K562 (cell line): ENCODE results near the gene MLX. TPM values are rescaled to one million over a fixed set of nuclear protein-coding genes. Genes with fewer than 3 reads are reported as not detected.

ENCODE experiments used
- ARNT ChIP-seq, 2 experiments: fragments of 450-650 bp; IDR thresholded peaks; 2 replicates each; pipeline ENCODE4 v1.6.1; 2016; ENCODE audit warnings: mild to moderate bottlenecking in 1 of 2
- CBFA2T3 ChIP-seq: fragments of 450-650 bp; IDR thresholded peaks from 2 replicates; pipeline ENCODE4 v1.6.1; 2017
- DMBX1 ChIP-seq: fragments of 250-450 bp; sonication (Bioruptor Pico); IDR thresholded peaks from 2 replicates; pipeline ENCODE4 v1.8.0; 2022; ENCODE audit warnings: inconsistent platforms, mild to moderate bottlenecking, moderate library complexity, borderline replicate concordance
- FOSL1 ChIP-seq: fragments of 200-800 bp; sonication (Bioruptor generic); conservative IDR thresholded peaks from 2 replicates; pipeline ENCODE4 v1.6.1; 2016; ENCODE audit warnings: missing genetic modification characterization, missing compliant biosample characterization
- FOXM1 ChIP-seq, 2 experiments: fragments of 450-650 bp in 1 of 2; sonication (generic) in 1 of 2; formaldehyde crosslinking in 1 of 2; IDR thresholded peaks; 2 replicates each; pipeline versions ENCODE4 v1.6.1 to v1.9.0; 2017 to 2022; ENCODE audit warnings: low read depth in 2 of 2, mild to moderate bottlenecking in 2 of 2, missing genetic modification reagents in 1 of 2, moderate library complexity in 1 of 2
- KDM1A ChIP-seq, 2 experiments: fragments of 450-650 bp; IDR thresholded peaks; 2 replicates each; pipeline ENCODE4 v1.6.1; 2016; ENCODE audit warnings: mild to moderate bottlenecking in 2 of 2
- KLF1 ChIP-seq: fragments of 450-650 bp; IDR thresholded peaks from 2 replicates; pipeline ENCODE4 v1.6.1; 2016; ENCODE audit warnings: missing genetic modification characterization, missing compliant biosample characterization
- LEF1 ChIP-seq: fragments of 450-650 bp; IDR thresholded peaks from 2 replicates; pipeline ENCODE4 v1.6.1; 2016; ENCODE audit warnings: mild to moderate bottlenecking
- NFIC ChIP-seq: fragments of 450-650 bp; IDR thresholded peaks from 2 replicates; pipeline ENCODE4 v1.6.1; 2017; ENCODE audit warnings: mild to moderate bottlenecking, inconsistent platforms
- SMARCB1 ChIP-seq: IDR thresholded peaks from 2 replicates; pipeline ENCODE4 v1.6.1; 2011; ENCODE audit warnings: improper control_type of control experiment, low read depth; ENCODE audit not compliant: insufficient read length
- SMARCE1 ChIP-seq: fragments of 450-650 bp; IDR thresholded peaks from 2 replicates; pipeline ENCODE4 v1.7.1; 2016; ENCODE audit warnings: mild to moderate bottlenecking
- STAT5A ChIP-seq: IDR thresholded peaks from 2 replicates; pipeline ENCODE4 v1.6.1; 2012; ENCODE audit warnings: low read length, inconsistent platforms, borderline replicate concordance
- TBP ChIP-seq: optimal IDR thresholded peaks from 2 replicates; pipeline ENCODE3; 2011; ENCODE audit warnings: low read depth, low read length, improper control_type of control experiment
- ZBTB7A ChIP-seq: IDR thresholded peaks from 2 replicates; pipeline ENCODE4 v1.6.1; 2011; ENCODE audit warnings: low read depth, mild to moderate bottlenecking, low read length, moderate library complexity, borderline replicate concordance; ENCODE audit not compliant: control insufficient read depth
- ZEB2 ChIP-seq: fragments of 450-650 bp; IDR thresholded peaks from 2 replicates; pipeline ENCODE4 v1.6.1; 2016
- ZNF324 ChIP-seq: fragments of 250-450 bp; sonication (Bioruptor Pico); IDR thresholded peaks from 2 replicates; pipeline ENCODE4 v1.4.0; 2020; ENCODE audit warnings: mild to moderate bottlenecking
- polyA plus RNA-seq, 8 experiments: library from polyadenylated mRNA; depleted of rRNA in 4 of 8; stranded (reverse) in 5 of 8; unstranded in 3 of 8; fragments of >200 nt; fragmentation: Nextera tagmentation in 2 of 8; fragmentation: Illumina TruSeq in 1 of 8; extraction: Ambion mirVana in 2 of 8; extraction: Trizol in 1 of 8; gene quantifications; 2 replicates each; pipeline versions ENCODE4 v1.2.1 to v1.2.3, GENCODE V29; 2011 to 2014; ENCODE audit warnings: inconsistent platforms in 1 of 8, missing spikeins in 1 of 8
- total RNA-seq, 7 experiments: library from RNA; depleted of rRNA in 6 of 7; stranded (reverse); fragments of >200 nt in 6 of 7; fragmentation: Illumina TruSeq in 2 of 7; extraction: Trizol in 2 of 7; gene quantifications; 2 replicates each; pipeline versions ENCODE4 v1.2.1 to v1.2.3, GENCODE V29; 2011 to 2021; ENCODE audit warnings: low replicate concordance in 1 of 7
- TF ChIP-seq, protein P1 (sequence below): sonication (generic); formaldehyde crosslinking; IDR thresholded peaks from 2 replicates; pipeline ENCODE4 v1.8.1; 2023; ENCODE audit warnings: missing genetic modification reagents, mild to moderate bottlenecking, borderline replicate concordance
- TF ChIP-seq, protein P2 (sequence below), 3 experiments: fragments of 200-800 bp in 1 of 3; fragments of 250-450 bp in 1 of 3; fragments of 450-650 bp in 1 of 3; sonication (Bioruptor Pico) in 1 of 3; sonication (Bioruptor generic) in 1 of 3; formaldehyde crosslinking in 1 of 3; IDR thresholded peaks; 2 replicates each; pipeline versions ENCODE4 v1.6.1 to v1.8.0; 2016 to 2022; ENCODE audit warnings: mild to moderate bottlenecking in 2 of 3, missing genetic modification characterization in 2 of 3, missing compliant biosample characterization in 1 of 3, moderate library complexity in 1 of 3
- TF ChIP-seq, protein P3 (sequence below): fragments of 450-650 bp; IDR thresholded peaks from 2 replicates; pipeline ENCODE4 v1.6.1; 2016; ENCODE audit warnings: low read depth, mild to moderate bottlenecking, moderate library complexity

The MLX gene
- total and polyA plus RNA-seq, 9 of the 15 experiments (the other 6 are each of a cell fraction or from before 2014, with no cell fraction given): 42.9 to 100 (median 58.9) TPM

DNA sequence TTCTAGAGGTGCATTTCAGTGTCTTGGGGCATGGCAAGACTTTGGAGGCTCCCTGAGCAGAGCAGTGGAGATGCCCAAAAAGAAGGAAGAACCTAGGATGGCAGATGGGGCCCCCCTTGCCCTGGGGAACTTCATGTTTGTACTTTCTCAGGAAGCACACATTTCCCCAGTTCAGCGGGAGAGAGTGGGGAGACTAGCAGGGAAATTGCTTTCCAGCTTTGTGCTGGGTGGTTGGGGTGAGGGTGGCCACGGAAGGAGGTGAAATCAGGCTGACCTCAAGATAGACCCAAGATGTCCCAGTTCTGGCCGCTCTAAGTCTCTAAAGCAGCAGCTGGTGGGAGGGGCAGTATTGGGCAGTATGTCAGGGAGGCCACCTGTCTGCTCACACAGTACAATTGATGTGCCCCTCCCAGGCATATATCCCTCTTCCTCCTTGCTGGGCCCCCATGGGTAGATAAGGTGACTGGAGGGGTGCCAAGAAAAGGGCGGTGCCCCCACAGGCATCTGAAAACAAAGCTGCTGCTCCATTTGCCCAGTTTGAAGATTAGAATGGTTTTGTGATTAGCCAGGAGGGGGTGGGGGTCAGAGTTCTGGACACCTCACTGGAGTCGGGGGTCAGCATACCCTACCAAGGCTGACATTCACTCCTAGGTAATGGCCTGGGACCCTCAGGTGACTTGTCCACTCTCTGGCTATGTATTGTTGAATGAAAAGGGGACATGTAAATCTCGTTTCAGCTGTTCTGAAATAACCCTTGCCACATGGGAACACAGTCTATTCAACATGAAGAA, 48.0 kb upstream of the MLX start (continued):
- TF ChIP-seq, protein P1, sequence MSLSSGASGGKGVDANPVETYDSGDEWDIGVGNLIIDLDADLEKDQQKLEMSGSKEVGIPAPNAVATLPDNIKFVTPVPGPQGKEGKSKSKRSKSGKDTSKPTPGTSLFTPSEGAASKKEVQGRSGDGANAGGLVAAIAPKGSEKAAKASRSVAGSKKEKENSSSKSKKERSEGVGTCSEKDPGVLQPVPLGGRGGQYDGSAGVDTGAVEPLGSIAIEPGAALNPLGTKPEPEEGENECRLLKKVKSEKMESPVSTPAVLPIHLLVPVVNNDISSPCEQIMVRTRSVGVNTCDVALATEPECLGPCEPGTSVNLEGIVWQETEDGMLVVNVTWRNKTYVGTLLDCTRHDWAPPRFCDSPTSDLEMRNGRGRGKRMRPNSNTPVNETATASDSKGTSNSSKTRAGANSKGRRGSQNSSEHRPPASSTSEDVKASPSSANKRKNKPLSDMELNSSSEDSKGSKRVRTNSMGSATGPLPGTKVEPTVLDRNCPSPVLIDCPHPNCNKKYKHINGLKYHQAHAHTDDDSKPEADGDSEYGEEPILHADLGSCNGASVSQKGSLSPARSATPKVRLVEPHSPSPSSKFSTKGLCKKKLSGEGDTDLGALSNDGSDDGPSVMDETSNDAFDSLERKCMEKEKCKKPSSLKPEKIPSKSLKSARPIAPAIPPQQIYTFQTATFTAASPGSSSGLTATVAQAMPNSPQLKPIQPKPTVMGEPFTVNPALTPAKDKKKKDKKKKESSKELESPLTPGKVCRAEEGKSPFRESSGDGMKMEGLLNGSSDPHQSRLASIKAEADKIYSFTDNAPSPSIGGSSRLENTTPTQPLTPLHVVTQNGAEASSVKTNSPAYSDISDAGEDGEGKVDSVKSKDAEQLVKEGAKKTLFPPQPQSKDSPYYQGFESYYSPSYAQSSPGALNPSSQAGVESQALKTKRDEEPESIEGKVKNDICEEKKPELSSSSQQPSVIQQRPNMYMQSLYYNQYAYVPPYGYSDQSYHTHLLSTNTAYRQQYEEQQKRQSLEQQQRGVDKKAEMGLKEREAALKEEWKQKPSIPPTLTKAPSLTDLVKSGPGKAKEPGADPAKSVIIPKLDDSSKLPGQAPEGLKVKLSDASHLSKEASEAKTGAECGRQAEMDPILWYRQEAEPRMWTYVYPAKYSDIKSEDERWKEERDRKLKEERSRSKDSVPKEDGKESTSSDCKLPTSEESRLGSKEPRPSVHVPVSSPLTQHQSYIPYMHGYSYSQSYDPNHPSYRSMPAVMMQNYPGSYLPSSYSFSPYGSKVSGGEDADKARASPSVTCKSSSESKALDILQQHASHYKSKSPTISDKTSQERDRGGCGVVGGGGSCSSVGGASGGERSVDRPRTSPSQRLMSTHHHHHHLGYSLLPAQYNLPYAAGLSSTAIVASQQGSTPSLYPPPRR (CRISPR knock-in tag): no peak
- peak; percentile 98 for TF ChIP-seq NFIC
- TF ChIP-seq LEF1: peak; percentile 64
- TF ChIP-seq ARNT (IDR thresholded peaks at IDR 0.05): 0 out of 4 replicates have a peak, but pooled peaks of 1 of the 2 experiments have one; percentile 8
- TF ChIP-seq KDM1A (IDR thresholded peaks at IDR 0.05): peak; percentile 46 to 59; a peak in 2 of 4 replicates
- peak; percentile 23 for TF ChIP-seq SMARCE1
- TF ChIP-seq KLF1 (tag): peak; percentile 99
- TF ChIP-seq, protein P2, sequence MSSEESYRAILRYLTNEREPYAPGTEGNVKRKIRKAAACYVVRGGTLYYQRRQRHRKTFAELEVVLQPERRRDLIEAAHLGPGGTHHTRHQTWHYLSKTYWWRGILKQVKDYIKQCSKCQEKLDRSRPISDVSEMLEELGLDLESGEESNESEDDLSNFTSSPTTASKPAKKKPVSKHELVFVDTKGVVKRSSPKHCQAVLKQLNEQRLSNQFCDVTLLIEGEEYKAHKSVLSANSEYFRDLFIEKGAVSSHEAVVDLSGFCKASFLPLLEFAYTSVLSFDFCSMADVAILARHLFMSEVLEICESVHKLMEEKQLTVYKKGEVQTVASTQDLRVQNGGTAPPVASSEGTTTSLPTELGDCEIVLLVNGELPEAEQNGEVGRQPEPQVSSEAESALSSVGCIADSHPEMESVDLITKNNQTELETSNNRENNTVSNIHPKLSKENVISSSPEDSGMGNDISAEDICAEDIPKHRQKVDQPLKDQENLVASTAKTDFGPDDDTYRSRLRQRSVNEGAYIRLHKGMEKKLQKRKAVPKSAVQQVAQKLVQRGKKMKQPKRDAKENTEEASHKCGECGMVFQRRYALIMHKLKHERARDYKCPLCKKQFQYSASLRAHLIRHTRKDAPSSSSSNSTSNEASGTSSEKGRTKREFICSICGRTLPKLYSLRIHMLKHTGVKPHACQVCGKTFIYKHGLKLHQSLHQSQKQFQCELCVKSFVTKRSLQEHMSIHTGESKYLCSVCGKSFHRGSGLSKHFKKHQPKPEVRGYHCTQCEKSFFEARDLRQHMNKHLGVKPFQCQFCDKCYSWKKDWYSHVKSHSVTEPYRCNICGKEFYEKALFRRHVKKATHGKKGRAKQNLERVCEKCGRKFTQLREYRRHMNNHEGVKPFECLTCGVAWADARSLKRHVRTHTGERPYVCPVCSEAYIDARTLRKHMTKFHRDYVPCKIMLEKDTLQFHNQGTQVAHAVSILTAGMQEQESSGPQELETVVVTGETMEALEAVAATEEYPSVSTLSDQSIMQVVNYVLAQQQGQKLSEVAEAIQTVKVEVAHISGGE (CRISPR knock-in tag; IDR thresholded peaks at IDR 0.05): peak in 1 of 3 experiments; percentile 64; a peak in 2 of 6 replicates
- peak; percentile 88 for TF ChIP-seq CBFA2T3
- peak; percentile 69 for TF ChIP-seq FOSL1 (tag)
- peak; percentile 25 for TF ChIP-seq TBP
- TF ChIP-seq DMBX1 (CRISPR knock-in tag): 0 out of 2 replicates have a peak, but pooled peaks have one; percentile 10
- TF ChIP-seq ZBTB7A: peak; percentile 38; the same call in 1 of the 2 replicates
- TF ChIP-seq SMARCB1: peak; percentile 74
- TF ChIP-seq ZNF324 (CRISPR knock-in tag): no peak
- 0 out of 2 replicates have a peak, but pooled peaks have one; percentile 42 for TF ChIP-seq FOXM1 (IDR thresholded peaks at IDR 0.05; ENCODE audit: low read depth)
- TF ChIP-seq FOXM1 (CRISPR knock-in tag; IDR thresholded peaks at IDR 0.05; ENCODE audit: low read depth): no peak
- TF ChIP-seq STAT5A: peak; percentile 26; the same call in 1 of the 2 replicates
- TF ChIP-seq ZEB2: peak; percentile 35; the same call in 1 of the 2 replicates
- TF ChIP-seq, protein P3, sequence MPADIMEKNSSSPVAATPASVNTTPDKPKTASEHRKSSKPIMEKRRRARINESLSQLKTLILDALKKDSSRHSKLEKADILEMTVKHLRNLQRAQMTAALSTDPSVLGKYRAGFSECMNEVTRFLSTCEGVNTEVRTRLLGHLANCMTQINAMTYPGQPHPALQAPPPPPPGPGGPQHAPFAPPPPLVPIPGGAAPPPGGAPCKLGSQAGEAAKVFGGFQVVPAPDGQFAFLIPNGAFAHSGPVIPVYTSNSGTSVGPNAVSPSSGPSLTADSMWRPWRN: no peak
